ENCODE results near the gene FABP7. TPM values are rescaled to one million over a fixed set of nuclear protein-coding genes. Genes with fewer than 3 reads are reported as not detected.

Gene FABP7
- total and polyA plus RNA-seq, 2 of the 13 experiments (the other 11 are each of a cell fraction or from before 2014, with no cell fraction given) = not detected

DNA sequence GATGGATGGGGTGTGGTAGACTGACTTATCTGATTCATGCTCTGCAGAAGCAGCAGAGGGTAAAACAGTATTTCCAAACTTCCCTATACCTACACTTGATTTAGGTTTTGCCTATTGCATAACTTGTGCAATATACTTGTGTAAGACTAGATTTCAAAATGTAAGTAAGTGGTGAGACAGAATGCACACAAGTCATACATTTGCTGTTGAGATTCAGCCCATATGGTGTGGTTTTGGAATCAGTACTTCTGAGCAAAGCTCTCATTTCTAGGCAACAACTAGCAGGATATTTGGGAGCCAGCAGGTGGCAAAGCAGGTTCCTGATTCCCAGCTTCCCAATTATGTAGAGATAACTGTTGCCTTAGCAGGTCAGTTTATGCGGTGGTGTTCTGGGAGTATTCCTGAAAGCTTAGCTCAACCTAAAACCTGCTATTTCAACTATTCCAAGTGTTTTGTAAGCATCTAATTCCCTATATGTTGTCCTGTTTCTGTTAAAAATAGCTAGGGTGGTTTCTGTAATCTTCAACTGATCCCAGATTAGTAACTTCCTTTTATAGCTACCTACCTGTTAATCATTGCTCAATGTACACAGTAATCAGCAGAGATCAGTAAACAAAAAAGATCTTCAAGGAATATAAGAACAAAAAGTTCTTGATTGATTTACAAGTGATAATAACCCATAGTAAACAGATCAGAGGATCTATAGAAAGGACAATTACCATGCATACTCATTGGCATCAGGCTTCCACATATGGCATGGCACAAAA, 8.5 kb upstream of the FABP7 start (continued):
- TF ChIP-seq TAF15 (IDR thresholded peaks at IDR 0.05; ENCODE audit: low read depth, low read length, poor library complexity, severe bottlenecking) (no peak), NFYC (CRISPR knock-in tag; IDR thresholded peaks at IDR 0.05) (no peak), HNF4A (CRISPR knock-in tag; IDR thresholded peaks at IDR 0.05) (no peak), ZNF569 (CRISPR knock-in tag; IDR thresholded peaks at IDR 0.05; ENCODE audit: borderline replicate concordance) (no peak), FOXK1 (CRISPR knock-in tag; IDR thresholded peaks at IDR 0.05; ENCODE audit: borderline replicate concordance, low read depth) (no peak), SMAD1 (CRISPR knock-in tag; IDR thresholded peaks at IDR 0.05; ENCODE audit: borderline replicate concordance, low read depth) (no peak)
- TF ChIP-seq, protein P1, sequence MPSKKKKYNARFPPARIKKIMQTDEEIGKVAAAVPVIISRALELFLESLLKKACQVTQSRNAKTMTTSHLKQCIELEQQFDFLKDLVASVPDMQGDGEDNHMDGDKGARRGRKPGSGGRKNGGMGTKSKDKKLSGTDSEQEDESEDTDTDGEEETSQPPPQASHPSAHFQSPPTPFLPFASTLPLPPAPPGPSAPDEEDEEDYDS (CRISPR knock-in tag; IDR thresholded peaks at IDR 0.05) = no peak
- TF ChIP-seq, protein P2, sequence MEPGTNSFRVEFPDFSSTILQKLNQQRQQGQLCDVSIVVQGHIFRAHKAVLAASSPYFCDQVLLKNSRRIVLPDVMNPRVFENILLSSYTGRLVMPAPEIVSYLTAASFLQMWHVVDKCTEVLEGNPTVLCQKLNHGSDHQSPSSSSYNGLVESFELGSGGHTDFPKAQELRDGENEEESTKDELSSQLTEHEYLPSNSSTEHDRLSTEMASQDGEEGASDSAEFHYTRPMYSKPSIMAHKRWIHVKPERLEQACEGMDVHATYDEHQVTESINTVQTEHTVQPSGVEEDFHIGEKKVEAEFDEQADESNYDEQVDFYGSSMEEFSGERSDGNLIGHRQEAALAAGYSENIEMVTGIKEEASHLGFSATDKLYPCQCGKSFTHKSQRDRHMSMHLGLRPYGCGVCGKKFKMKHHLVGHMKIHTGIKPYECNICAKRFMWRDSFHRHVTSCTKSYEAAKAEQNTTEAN (CRISPR knock-in tag; conservative IDR thresholded peaks at IDR 0.05) = no peak
- TF ChIP-seq, protein P3, sequence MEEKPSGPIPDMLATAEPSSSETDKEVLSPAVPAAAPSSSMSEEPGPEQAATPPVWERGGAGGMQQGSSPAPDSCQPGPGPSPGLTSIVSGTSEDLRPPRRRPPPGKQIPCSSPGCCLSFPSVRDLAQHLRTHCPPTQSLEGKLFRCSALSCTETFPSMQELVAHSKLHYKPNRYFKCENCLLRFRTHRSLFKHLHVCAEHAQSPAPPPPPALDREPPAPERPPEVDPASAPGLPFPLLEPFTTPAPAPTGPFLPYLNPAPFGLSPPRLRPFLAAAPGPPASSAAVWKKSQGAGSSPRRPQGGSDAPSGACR (CRISPR knock-in tag; IDR thresholded peaks at IDR 0.05) = no peak
- TF ChIP-seq, protein P4, sequence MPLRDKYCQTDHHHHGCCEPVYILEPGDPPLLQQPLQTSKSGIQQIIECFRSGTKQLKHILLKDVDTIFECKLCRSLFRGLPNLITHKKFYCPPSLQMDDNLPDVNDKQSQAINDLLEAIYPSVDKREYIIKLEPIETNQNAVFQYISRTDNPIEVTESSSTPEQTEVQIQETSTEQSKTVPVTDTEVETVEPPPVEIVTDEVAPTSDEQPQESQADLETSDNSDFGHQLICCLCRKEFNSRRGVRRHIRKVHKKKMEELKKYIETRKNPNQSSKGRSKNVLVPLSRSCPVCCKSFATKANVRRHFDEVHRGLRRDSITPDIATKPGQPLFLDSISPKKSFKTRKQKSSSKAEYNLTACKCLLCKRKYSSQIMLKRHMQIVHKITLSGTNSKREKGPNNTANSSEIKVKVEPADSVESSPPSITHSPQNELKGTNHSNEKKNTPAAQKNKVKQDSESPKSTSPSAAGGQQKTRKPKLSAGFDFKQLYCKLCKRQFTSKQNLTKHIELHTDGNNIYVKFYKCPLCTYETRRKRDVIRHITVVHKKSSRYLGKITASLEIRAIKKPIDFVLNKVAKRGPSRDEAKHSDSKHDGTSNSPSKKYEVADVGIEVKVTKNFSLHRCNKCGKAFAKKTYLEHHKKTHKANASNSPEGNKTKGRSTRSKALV (CRISPR knock-in tag; IDR thresholded peaks at IDR 0.05) = no peak
